HG03442 (cell line): ENCODE results near the gene MYL4.
"Not testable (repeated sequence)": the region's sequence is repeated elsewhere in the genome, so short reads cannot be mapped to it uniquely, and the experiment has no call there.

Source experiments
- ATAC-seq: cut with Tn5 transposase; IDR thresholded peaks from one replicate; pipeline ENCODE4 v1.9.1; 2021; ENCODE audit warnings: mild to moderate bottlenecking, moderate library complexity; ENCODE audit not compliant: unreplicated experiment

MYL4 gene

GRCh38 chr17:47268964-47269363 lies 59.8 kb downstream of the MYL4 start:
- ATAC-seq = not testable (repeated sequence)

GRCh38 chr17:47269561-47270280 lies 60.6 kb downstream of the MYL4 start:
- not testable (repeated sequence) for ATAC-seq

GRCh38 chr17:47270946-47271705 lies 62.0 kb downstream of the MYL4 start:
- ATAC-seq = no peak

- no peak for ATAC-seq
These were observed 63.3 kb downstream of the MYL4 start for GRCh38 chr17:47272491-47272890.

GRCh38 chr17:47273245-47273644 lies 64.1 kb downstream of the MYL4 start:
- ATAC-seq = no peak
